ENCODE data around the gene MMS19.
A peak's percentile ranks its signal among the peaks of the same experiment; 100 is the strongest.

MMS19 gene

DNA sequence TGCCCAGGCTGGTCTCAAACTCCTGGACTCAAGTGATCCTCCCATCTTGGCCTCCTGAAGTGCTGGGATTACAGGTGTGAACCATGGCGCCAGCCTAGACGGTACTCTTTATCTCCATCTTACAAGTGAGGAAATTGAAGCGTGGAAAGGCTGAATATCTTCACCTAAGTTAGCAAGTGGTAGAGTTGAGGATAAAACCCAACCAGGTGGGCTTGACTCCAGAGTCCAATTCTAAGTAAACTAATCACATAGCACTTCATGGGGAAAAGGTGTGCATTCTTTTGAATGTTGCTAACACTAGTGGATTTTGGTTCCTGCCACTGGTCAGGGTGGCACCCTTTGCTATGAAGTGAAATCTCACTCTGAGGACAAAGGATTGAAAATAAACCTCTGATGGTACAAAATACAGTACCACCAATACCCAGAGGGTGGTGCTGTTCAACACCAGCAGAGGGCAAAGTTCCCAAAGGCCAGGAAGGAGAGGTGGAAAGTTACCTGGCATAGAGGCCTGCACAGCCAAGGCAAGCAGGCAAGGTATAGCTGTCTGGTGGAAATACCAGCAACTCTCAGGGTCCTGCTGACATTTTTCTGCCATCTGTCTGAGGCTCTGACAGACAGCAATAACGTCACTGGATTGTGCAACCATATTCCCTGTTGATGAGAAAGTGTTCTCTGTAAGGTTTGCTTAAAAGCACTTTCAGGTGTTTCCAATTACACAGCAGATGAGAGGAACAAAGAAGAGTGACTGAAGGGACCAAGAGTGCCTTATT is 34.7 kb downstream of the MMS19 start:
- peak; percentile 57 to 66 (median 61) for DNase-seq

DNA sequence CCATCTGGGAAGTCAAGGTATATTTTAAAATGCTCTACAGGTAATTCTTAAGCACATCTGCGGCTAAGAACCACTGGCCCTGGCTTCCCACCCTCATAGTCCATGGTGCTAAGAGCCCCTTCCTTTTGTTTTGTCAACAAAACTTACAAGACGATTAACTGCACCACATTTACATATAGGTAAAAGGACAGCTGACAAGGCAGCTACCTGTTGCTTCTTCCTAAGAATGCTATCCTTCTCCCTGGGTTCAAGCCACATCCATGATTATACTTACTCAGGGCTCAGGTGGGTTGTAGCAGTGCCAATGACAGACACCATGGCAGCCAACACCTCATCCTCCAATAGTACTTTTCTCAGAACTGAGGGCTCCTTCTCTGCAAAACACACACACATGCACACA is 35.9 kb downstream of the MMS19 start:
- no peak for DNase-seq

DNA sequence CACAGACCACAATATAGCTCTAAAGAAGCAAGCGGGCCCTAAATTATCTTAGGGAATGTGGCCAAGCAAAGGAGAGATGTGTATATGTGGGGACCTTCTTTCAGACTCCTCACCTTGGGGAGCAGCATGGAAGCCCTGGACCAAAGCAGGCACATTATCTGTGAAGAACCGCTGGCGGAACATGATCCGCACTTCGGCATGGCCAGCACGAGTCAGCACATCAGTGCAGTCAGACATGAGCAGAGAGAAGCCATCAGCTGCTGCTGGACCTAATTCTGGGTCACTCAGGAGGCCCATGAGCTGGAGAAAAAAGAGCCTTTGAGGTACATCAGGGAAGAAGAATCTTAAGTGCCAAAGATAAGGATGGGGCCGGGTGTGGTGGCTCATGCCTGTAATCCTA is 38.3 kb downstream of the MMS19 start:
- DNase-seq: no peak

DNA sequence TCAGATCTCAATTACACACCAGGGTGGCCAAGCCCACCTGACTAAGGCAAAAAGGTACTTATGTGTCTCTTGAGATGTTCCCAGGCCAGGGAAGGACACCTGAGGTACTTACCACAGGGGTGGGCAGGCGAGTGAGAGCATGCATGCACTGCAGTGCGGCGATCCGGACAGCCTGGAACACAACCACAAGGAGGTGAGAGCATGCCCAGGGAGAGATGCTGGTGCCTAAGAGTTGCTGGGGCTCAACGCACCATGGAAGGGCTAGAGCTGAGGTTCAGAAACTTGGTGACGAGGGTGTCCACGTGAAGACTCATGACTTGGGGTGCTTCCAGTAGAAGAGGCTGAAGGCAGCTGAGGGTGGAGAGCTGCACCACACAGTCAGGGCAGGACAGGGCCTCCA is 39.1 kb downstream of the MMS19 start:
- no peak for DNase-seq

DNA sequence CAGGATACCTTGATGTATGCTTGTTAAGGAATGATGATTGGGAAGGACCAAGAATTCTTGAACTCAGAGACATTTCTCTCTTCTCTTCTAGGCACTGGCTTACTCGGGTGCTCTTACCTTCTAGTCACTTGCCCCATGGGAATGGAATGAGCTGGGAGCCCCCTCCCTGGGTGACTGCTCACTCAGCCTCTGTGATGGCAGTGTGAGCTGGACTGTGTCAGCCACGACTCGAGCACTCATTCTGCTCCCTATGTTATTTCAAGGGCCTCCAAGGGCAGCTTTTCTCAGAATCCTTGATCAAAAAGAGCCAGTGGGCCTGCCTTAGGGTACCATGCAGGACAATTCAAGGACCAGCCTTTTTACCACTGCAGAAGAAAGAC is 41.5 kb downstream of the MMS19 start:
- no peak for DNase-seq

DNA sequence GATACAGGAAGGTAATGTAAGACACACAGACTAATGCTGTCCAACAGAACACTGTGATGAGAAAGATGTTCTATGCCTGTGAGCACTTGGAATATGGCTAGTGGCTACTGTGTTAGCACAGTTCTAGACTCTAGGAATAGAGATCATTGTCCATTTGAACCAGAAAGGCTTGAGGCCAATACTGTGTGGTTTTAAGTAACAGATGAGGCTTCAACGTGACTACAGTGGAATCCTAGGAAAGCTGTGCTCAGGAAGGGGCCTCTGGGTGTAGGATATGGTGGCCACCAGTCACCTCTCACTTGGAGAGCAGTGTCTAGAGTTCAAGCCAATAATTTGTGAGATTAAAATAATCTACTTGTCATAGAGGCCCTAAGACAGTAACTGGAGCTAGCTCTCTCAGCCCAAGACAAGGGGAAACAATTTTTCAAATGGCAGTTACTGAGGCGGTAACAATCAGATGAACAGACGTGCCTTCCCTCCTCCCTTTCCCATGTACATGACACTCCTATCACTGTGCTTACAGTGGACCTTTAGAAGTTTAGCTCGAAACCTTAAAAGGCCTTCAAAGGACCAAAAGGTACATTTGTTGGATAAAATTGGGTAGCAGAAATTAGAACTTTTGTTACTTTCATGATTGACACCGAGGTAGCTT is 42.1 kb downstream of the MMS19 start:
- DNase-seq: no peak

DNA sequence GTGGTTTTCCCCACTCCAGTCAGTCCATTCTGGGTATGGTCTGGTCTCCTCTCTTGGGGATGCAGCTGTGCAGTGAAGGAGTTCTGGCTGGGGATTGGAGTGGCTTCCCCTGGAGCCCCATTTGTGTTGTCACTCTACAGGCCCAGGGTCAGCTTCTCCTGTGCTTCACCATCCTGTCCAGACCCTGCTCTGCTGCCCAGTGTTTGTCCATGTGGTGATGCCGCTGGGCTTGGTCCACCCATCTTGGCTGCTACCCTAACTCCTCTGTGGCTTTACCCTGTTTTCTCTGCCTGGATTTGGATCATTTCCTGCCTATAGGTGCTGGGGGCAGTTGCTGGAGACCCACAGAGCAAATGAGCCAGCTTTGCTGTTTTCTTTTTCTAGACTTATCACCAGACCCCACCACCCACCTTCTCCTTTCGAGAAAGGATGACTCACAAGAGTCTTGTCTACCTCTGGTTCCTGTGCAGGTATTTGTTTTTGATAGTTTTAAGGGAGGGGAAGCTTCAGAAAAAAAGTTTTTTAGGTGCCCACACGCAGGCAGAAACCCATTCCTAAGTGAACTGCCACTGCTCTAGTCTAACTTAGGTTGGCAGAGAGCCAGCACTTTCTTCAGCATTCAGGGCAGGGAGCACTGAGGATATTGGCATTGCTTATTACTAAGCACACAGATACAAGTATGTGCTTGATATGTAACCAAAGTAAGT is 43.7 kb downstream of the MMS19 start:
- DNase-seq: peak in 1 of 4 experiments; percentile 19

DNA sequence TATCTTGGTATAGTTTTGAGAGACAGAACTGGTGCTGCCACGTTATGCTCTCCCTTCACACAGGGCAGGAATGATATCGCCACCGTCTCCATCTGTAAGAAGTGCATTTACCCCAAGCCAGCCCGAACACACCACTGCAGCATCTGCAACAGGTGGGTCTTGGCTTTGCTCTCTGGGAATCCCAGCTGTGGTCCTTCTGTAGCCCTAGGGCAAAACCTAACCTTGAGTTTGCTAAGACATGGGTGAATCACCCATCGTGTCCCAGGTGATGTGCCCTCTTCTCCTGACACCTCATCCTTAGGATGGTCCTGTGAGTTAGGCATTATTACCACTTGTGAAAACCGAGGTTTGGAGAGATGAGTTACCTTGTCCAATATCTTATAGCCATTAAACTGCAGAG is 45.9 kb downstream of the MMS19 start:
- DNase-seq: no peak

DNA sequence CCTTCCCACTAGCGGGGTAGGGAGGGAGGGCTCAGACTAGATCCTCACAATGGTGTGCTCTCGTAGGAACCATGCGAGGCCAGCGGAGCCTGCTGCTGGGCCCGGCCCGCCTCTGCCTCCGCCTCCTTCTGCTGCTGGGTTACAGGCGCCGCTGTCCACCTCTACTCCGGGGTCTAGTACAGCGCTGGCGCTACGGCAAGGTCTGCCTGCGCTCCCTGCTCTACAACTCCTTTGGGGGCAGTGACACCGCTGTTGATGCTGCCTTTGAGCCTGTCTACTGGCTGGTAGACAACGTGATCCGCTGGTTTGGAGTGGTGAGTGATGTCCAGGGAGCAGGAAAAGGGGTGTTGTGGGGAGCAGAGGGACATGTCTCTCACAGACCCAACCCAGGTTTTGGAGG is 46.6 kb downstream of the MMS19 start:
- no peak for DNase-seq

DNA sequence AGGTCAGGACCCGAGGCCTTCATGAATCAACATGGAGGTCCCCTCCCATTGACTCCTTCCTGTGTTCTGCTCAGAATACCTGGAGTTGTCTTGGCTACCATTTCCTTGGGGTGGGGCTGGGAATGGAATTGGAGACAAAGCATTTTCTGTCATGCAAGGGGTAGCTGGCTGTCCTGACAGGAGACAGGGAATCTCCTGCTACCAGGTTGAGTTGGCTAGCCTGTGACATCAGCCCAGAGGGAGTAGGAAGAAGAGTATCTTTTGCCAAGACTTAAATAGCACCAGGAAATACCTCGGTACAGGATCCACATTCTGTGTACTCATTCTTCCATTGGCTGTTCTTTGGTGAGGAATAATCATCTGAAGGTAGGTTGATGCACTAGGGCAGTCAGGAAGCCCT is 47.4 kb downstream of the MMS19 start:
- DNase-seq: no peak

DNA sequence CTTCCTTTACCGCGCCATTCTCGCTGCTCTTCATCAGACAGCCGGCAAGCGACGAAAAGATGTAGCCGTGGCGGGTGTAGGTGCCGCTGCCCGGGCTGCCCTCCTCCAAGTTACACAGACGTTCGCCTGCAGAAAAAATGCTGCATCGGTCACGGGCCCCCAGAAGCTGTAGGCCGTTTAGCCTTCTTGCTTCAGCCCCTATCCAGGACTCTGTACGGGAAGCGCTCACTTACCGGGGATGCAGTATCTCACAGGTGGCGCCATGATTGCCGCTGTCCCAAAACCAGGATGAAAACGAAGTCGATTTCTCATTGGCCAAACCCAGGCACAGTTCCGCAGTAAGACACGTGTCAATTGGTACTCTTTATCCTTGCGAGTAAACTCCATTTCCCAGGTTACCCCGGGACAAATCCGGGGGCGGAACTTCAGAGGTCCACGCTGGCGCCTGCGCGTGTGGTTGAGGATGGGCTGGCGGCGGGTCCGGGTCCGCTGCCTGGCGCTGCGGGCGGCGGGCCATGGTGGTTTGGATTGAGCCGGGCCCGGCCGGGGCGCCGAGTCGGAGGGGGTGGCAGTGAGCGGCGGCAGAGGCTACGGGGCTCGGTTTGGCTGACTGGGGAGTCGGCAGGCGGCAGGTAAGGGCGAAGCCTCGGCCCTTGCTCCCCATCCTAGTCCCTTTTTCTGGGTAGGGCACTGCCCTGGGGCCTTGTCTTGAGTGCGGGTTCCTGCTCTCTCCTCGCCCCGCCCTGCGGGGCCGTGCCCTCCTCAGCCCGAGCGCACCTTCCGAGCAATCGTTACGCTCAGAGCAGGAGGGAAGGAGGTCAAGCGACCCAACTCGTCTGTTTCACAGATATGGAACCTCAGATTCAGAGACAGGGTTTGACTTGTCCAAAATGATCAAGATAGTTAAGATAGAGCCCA is 52.2 kb downstream of the MMS19 start, which contains the start of the genes EXOSC1 and ZDHHC16:
EXOSC1 (minus strand) TSS at position 285 of the 918 bp plus-strand sequence; CDS start at position 264, 21 bp downstream.
ZDHHC16 (plus strand) TSS at position 454 of the 918 bp plus-strand sequence. CDS start 5,501 bp downstream, outside the sequence.
- peak; percentile 91 to 96 (median 95) for DNase-seq

DNA sequence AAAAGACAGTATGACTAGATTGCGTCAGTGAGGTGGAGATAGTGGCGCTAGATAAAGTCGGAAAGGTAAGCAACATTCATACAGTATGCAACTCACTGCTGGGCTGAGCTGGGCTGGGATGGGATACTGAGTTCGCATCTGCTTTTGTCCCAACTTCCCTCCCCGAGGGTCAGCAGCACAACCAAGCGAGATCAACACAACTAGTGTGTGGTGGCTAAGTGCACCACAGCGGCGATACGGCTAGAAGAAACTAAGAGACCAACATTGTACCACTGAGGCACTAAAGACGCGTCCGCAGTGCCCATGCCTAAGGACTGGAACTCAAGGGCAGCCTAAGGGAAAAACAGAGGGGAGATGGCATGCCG is 52.9 kb downstream of the MMS19 start:
- no peak for DNase-seq

DNA sequence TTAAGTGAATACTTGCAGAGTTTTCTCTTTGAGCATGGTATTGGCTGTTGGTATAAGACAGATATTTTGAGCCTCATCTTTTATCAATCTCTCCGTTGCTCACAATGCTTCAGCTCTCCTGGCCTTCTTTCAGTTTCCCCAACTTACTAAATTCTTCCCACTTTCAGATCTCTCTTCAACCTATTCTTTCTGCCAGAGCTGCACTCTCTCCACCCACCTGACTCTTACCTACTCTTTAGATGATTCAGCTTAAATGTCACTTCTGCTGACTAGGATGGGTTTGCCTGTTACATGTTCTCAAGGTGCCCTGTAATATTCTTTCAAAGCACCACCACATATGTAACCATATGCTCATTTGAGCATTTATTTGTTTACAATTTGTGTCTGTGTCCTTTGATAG is 54.0 kb downstream of the MMS19 start:
- no peak for DNase-seq

DNA sequence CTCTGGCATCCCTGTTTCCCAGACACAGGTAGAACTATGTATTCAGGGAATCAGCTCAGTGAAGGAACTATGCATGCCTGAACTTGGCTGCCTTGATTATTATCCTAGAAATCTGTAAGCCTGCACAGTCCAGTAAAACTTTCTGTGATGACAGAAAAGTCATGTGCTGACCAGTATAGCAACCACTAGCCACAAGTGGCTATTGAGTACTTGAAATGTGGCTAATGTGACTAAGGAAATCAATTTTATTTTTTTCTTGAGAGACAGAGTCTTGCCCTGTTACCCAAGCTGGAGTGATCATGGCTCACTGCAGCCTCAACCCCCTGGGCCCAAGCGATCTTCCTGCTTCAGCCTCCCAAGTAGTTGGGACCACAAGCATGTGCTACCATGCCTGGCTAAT is 55.9 kb downstream of the MMS19 start:
- DNase-seq: no peak

DNA sequence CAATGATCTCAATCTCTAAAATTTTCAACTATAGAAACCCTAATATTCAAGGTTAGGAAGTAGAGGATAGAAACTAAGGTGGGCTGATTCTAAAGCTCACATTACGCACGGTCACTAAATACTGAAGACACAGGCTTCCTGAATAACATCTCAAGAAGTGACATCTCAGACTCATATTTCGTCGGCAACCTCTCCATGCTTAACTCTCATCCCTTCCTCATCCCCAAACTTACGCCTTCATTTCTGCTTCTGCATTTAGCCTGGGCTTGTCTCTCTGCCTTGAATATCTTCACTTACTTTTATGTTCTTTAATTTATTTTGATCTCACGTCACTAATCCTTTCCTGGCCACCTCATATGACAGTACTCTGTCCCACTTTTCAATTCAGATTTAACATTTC is 63.0 kb downstream of the MMS19 start:
- no peak for DNase-seq

DNA sequence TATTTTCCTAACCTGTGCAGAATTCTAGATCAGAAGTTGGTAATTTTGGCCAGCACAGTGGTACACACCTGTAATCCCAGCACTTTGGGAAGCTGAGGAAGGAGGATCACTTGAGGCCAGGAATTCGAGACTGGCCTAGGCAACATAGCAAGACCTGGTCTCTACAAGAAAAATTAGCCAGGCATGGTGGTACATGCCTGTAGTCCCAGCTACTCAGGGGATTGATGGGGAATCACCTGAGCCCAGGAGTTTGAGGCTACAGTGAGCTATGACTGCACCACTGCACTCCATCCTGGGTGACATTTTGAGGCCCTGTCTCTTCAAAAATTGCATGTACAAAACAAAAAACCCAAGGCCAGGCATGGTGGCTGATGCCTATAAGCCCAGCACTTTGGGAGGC is 63.7 kb downstream of the MMS19 start:
- DNase-seq: no peak

DNA sequence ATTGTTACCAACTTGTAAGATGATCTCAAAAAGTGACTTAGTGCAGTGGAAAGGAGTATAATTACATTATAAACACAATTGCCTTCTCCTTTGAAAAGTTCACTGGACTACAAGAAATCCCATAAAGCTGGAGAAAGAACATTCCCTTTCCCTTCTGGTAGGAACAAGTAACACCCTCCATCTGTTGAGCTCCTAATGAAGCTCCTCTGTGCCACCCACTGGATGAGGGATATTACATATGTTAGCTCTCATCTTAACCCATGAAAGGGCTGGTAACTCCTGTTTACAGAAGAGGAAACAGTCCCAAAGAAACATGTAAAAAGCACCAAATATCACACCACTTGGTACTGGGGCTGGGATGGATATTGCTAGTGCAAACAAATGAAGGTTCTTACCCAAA is 64.2 kb downstream of the MMS19 start:
- DNase-seq: no peak

DNA sequence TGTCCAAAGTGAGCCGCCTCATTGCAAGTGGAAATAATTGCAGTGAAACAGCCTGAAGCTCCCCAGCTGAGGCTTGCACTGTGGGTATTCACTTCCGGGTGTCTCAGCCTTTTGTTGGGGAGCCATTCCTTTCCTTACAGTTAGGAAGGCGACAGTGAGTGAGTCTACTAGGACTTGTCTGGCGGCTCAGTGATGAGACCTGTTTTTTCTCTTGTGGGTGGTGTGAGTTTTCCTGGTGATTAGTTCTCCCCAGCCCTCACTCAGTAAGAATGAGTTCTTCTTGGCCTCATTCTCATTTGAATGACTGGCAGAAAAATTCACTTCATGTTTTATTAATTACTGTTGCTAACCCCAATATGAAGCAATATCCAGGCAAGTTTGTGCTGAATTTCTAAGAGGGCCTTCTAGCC is 69.6 kb downstream of the MMS19 start:
- DNase-seq: peak in 3 of 4 experiments; percentile 33 to 48 (median 46)

DNA sequence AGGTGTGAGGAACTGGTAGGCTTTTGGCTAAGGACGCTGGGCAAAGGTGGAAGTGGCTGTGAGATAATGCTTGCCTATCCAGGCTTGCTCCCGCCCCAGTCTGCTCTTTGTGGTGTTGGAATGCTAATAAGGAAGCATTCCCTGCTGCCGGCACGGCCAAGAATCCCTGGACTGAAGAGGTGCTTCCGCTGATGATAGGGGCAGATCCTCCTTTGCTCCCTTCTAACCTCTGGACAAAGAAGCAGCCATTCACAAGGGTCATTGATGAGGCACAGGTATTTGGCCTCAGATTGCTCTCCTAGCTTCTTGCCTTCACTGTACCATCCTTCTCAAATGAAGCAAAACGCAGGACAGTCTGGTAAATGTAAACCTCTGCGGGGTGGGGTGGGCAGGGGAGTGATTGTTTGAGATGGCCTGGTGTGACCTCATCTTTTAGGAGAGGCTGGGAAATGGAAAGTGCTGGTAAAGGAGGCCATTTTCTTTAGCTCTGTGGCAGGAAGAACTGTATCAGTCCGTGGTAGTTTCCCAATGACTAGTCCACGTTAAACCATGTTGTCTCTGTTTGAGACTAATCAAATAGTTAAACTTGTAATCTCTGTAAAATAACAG is 70.5 kb downstream of the MMS19 start:
- no peak for DNase-seq

DNA sequence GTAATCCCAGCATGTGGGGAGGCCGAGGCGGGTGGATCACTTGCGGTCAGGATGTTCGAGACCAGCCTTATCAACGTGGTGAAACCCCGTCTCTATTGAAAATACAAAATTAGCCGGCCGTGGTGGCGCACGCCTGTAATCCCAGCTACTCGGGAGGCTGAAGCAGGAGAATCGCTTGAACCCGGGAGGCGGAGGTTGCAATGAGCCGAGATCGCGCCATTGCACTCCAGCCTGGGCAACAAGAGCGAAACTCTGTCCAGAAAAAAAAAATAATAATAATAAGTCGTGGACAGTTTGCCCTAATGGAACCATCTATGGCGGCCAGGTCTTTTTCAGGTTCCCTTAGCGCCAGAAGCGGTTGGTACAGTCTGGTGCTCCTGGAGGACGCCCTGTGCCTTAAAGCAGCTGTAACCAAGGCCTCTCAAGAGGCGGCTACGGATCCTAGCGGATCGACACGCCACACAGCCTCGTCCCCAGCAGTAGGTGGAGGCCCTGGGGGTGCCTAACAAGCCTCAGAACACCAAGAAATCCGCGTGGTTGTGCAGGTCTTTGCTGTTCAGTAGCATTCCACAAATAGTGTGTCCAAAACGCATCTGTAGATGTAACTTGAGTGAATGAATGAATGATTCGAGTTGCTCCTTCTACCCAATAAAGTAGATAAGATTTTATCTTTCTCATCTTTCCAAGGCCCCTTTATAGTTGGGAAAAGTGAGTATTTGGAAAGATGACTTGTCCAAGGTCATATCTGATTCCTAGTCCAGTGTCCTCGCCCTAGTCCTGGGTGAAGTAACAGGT is 71.2 kb downstream of the MMS19 start:
- DNase-seq: no peak
